IMR-90 (cell line): Measurements from ENCODE around the gene FN1.

Source experiments
- CEBPB ChIP-seq: IDR thresholded peaks from 2 replicates; pipeline ENCODE4 v1.6.1; 2012; ENCODE audit warnings: low read depth, low read length, improper control_type of control experiment
- CTCF ChIP-seq: conservative IDR thresholded peaks from 2 replicates; pipeline ENCODE4 v1.5.1; 2012; ENCODE audit warnings: mild to moderate bottlenecking, low read depth, low read length, improper control_type of control experiment
- RAD21 ChIP-seq: IDR thresholded peaks from 2 replicates; pipeline ENCODE4 v1.6.1; 2012; ENCODE audit warnings: low read length, improper control_type of control experiment
- RFX5 ChIP-seq: IDR thresholded peaks from 2 replicates; pipeline ENCODE4 v1.8.0; 2012; ENCODE audit warnings: low read depth, mild to moderate bottlenecking, low read length, moderate library complexity
- SMC3 ChIP-seq: fragments of 150-350 bp; IDR thresholded peaks from 2 replicates; pipeline ENCODE4 v1.6.1; 2016; ENCODE audit warnings: low read depth, mild to moderate bottlenecking, antibody characterized with exemption, low read length, moderate library complexity
- USF2 ChIP-seq: fragments of 150-350 bp; IDR thresholded peaks from 2 replicates; pipeline ENCODE4 v1.6.1; 2017; ENCODE audit warnings: mild to moderate bottlenecking, antibody characterized with exemption, low read length, low read depth

GRCh38 chr2:215316336-215316735 is 119.5 kb downstream of the FN1 start:
- TF ChIP-seq CTCF: no peak
- TF ChIP-seq USF2: no peak
- TF ChIP-seq CEBPB: no peak
- no peak for TF ChIP-seq SMC3
- TF ChIP-seq RFX5: no peak
- TF ChIP-seq RAD21: no peak
